ENCODE results near the gene NKRF. TPM values are rescaled to one million over a fixed set of nuclear protein-coding genes. Genes with fewer than 3 reads are reported as not detected.
A peak's percentile ranks its signal among the peaks of the same experiment; 100 is the strongest.

NKRF gene
- total and polyA plus RNA-seq, 2 of the 8 experiments (the other 6 are each of a cell fraction or from before 2014, with no cell fraction given) = 3.8 to 11.4 TPM

- Histone ChIP-seq H3K27me3 (replicated peaks in 1 of 4; ENCODE audit: control insufficient read depth in 3 of 4, extremely low read depth in 1 of 4, insufficient read depth in 3 of 4, low read length in 3 of 4) (peaks cover 0 to 15% (median 4%) of the 10 kb centered on the region in 4 experiments; a peak in 4 of 7 replicates), H3K4me3 (ENCODE audit: extremely low read depth in 1 of 4, insufficient read depth in 2 of 4, low read depth in 3 of 4, low read length in 4 of 4) (peak overlapping the region; percentile 59 to 80 (median 68)), H2BK15ac (ENCODE audit: low read length) (no peak overlapping the region), H3K27ac (ENCODE audit: low read depth, low read length) (no peak overlapping the region; the same call in 1 of the 2 replicates), H2AFZ (ENCODE audit: low read length) (no peak overlapping the region; the same call in 1 of the 2 replicates), H3K23me2 (ENCODE audit: low read depth, low read length) (peaks cover 2% of the 10 kb centered on the region; the same call in 1 of the 2 replicates), H2BK120ac (replicated peaks; ENCODE audit: low read depth, low read length) (no peak overlapping the region), H4K5ac (ENCODE audit: insufficient read length, low read depth, low read length) (no peak overlapping the region), H3K14ac (ENCODE audit: insufficient read length) (no peak overlapping the region), H3K18ac (ENCODE audit: extremely low read depth, low read length) (peak overlapping the region; percentile 96; the same call in 1 of the 2 replicates), H3K79me1 (ENCODE audit: low read depth, low read length) (no peaks in the 10 kb centered on the region; the same call in 1 of the 2 replicates), H4K20me1 (replicated peaks in 1 of 2; ENCODE audit: control insufficient read depth in 1 of 2, insufficient read depth in 2 of 2, low read length in 2 of 2) (peaks cover 4 to 6% of the 10 kb centered on the region in 2 experiments), H2BK12ac (ENCODE audit: low read depth, low read length) (no peak overlapping the region), H4K91ac (replicated peaks; ENCODE audit: insufficient read length, low read length) (no peak overlapping the region), H3K79me2 (ENCODE audit: control insufficient read depth in 1 of 2, insufficient read depth in 2 of 2, low read length in 2 of 2) (peaks cover 0 to 20% of the 10 kb centered on the region in 2 experiments; a peak in 2 of 4 replicates), H2BK20ac (ENCODE audit: low read length) (no peak overlapping the region), H3K4me1 (replicated peaks in 1 of 4; ENCODE audit: control insufficient read depth in 3 of 4, insufficient read depth in 4 of 4, low read length in 3 of 4) (no peaks in the 10 kb centered on the region; a peak in 1 of 7 replicates), H2BK5ac (ENCODE audit: low read depth, low read length) (no peak overlapping the region), H3K56ac (replicated peaks; ENCODE audit: insufficient read length, low read depth, low read length) (peak overlapping the region; percentile 59), H3K9ac (replicated peaks in 1 of 4; ENCODE audit: extremely low read depth in 1 of 4, low read depth in 3 of 4, low read length in 3 of 4) (peak overlapping the region; percentile 78 to 95 (median 83)), H3K4ac (replicated peaks; ENCODE audit: insufficient read length, low read depth, low read length) (no peak overlapping the region), H3K23ac (ENCODE audit: insufficient read length) (no peak overlapping the region), H3K4me2 (ENCODE audit: insufficient read depth in 1 of 2, low read depth in 2 of 2, low read length in 2 of 2) (peak overlapping the region; percentile 79 to 86), H4K8ac (ENCODE audit: extremely low read depth, insufficient read depth, low read length) (peak overlapping the region; percentile 93), H3K36me3 (ENCODE audit: control insufficient read depth in 2 of 4, insufficient read depth in 4 of 4, low read length in 3 of 4) (no peaks in the 10 kb centered on the region), H2AK5ac (ENCODE audit: low read depth, low read length) (no peak overlapping the region), H3K9me3 (ENCODE audit: insufficient read depth in 2 of 2, low read depth in 1 of 2, low read length in 1 of 2) (no peaks in the 10 kb centered on the region)
- POLR2A ChIA-PET (ENCODE audit: partially characterized antibody) = interaction anchor here (0.6 to 1.9 kb wide), 10 partner anchors 10 to 646 kb away, joined by 3 to 8 read pairs (median 3); partner anchors contain the start of gene SOWAHD
- DNase-seq (ENCODE audit: low read depth in 1 of 2, low spot score in 2 of 2) (peak in 1 of 2 experiments; percentile 46), FAIRE-seq (no peak)
- WGBS, 2 experiments (ENCODE audit: extremely low coverage in 1 of 2, insufficient coverage in 1 of 2, insufficient read length in 1 of 2, insufficient replicate concordance in 2 of 2, low coverage in 1 of 2, low lambda C conversion rate in 2 of 2, missing lambda C conversion rate in 1 of 2) = 5% methylated on average over 7 of the region's 68 CpGs; no CpG with 5 or more reads in 1 of the 2 experiments
- CTCF ChIA-PET (ENCODE audit: partially characterized antibody) = interaction anchor here (0.5 to 1.9 kb wide), 5 partner anchors 11 to 325 kb away, joined by 3 to 6 read pairs (median 3); no protein-coding TSS in a partner anchor
- TF ChIP-seq E2F6 (IDR thresholded peaks at IDR 0.05) (peak; percentile 52; the same call in 1 of the 2 replicates), TCF12 (IDR thresholded peaks at IDR 0.05; ENCODE audit: low read depth, low read length) (0 out of 2 replicates have a peak, but pooled peaks have one; percentile 62), ZNF274 (IDR thresholded peaks at IDR 0.05; ENCODE audit: borderline replicate concordance, extremely low read depth, low read length) (no peak), TAF1 (IDR thresholded peaks at IDR 0.05; ENCODE audit: low read depth, low read length) (0 out of 2 replicates have a peak, but pooled peaks have one; percentile 36), POLR2AphosphoS5 (IDR thresholded peaks at IDR 0.05; ENCODE audit: low read depth, low read length) (peak; percentile 93), CTBP2 (IDR thresholded peaks at IDR 0.05; ENCODE audit: borderline replicate concordance, insufficient read depth, insufficient read length, low read length) (no peak), MAX (IDR thresholded peaks at IDR 0.05) (peak; percentile 74), BRCA1 (IDR thresholded peaks at IDR 0.05; ENCODE audit: low read depth, low read length) (no peak), POU5F1 (IDR thresholded peaks at IDR 0.05; ENCODE audit: low read depth, low read length) (no peak)
Observed at GRCh38 chrX:119605464-119606279, 552 bp downstream of the NKRF start.

All from H1 (cell line).